ENCODE results near the gene NDFIP2. TPM values are rescaled to one million over a fixed set of nuclear protein-coding genes. Genes with fewer than 3 reads are reported as not detected.

NDFIP2 gene
- total RNA-seq, 4 donors from 2014 or later: 72.2 to 103 (median 86.2) TPM

DNA sequence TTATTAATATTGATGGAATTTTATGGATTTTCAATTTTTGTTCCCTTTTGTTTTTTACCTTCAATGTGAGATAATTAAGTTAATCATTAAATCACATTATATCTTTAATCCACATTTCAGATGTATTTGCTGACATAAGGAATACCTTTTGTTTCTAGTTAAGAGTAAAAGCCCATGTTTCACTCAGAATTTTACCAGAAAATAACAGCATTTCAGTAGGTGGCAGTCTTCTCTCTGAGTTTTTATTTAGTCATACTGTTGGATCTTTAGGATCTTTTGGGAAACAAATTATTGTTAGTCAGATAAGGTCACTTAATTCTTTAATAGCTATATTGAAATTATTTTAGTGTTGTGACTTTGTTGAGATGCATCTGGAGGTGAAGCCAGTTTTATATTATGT is 67.9 kb downstream of the NDFIP2 start:
- Histone ChIP-seq H3K4me3 (no peak overlapping the region), H3K36me3 (no peaks in the 10 kb centered on the region), H3K27me3 (no peaks in the 10 kb centered on the region), H3K27ac (no peak overlapping the region), H3K4me1 (no peaks in the 10 kb centered on the region), H3K9me3 (no peaks in the 10 kb centered on the region)
- DNase-seq (ENCODE audit: low spot score in 2 of 2): no peak
- TF ChIP-seq POLR2A (IDR thresholded peaks at IDR 0.05) (no peak), POLR2AphosphoS5 (IDR thresholded peaks at IDR 0.05) (no peak), CTCF (IDR thresholded peaks at IDR 0.05) (no peak), EP300 (IDR thresholded peaks at IDR 0.05) (no peak)

- WGBS: 78% methylated on average over 2 of the region's 2 CpGs
- no peaks in the 10 kb centered on the region for H3K4me1 ChIP-seq
- no peak for TF ChIP-seq POLR2AphosphoS5 (IDR thresholded peaks at IDR 0.05)
- TF ChIP-seq POLR2A (IDR thresholded peaks at IDR 0.05): no peak
- TF ChIP-seq CTCF (IDR thresholded peaks at IDR 0.05): no peak
- TF ChIP-seq EP300 (IDR thresholded peaks at IDR 0.05): no peak
- no peaks in the 10 kb centered on the region for H3K9me3 ChIP-seq
- DNase-seq (ENCODE audit: low spot score in 2 of 2): no peak
- H3K27ac ChIP-seq: no peak overlapping the region
- no peaks in the 10 kb centered on the region for H3K27me3 ChIP-seq
- H3K4me3 ChIP-seq: no peak overlapping the region
- H3K36me3 ChIP-seq: no peaks in the 10 kb centered on the region
These were observed 68.6 kb downstream of the NDFIP2 start for GRCh38 chr13:79549355-79550106.

DNA sequence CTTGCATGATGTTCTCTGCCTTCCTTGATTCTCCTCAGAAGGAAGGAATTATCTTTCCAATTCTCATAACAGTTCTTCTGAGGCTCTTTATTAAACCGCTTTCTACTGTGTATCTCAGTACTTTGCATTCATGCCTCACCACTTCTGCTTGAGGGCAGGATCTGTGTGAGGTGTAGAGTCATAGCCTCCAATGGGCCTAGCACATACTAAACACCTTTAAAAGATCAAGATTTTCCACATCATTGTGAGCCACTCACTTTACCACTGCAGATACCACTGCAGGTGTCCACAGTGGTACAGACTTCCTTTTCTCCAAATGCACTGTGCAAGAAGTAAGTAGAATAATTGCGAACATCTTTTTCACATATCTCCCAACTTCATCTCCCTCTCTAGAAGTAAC is 76.7 kb downstream of the NDFIP2 start:
- Histone ChIP-seq H3K4me3 (no peak overlapping the region), H3K9me3 (no peaks in the 10 kb centered on the region), H3K27ac (no peak overlapping the region), H3K27me3 (no peaks in the 10 kb centered on the region), H3K4me1 (no peaks in the 10 kb centered on the region), H3K36me3 (peaks cover 3% of the 10 kb centered on the region)
- DNase-seq (ENCODE audit: low spot score in 2 of 2): no peak
- TF ChIP-seq POLR2A (IDR thresholded peaks at IDR 0.05) (no peak), POLR2AphosphoS5 (IDR thresholded peaks at IDR 0.05) (no peak), CTCF (IDR thresholded peaks at IDR 0.05) (no peak), EP300 (IDR thresholded peaks at IDR 0.05) (no peak)
- WGBS: 94% methylated on average over 2 of the region's 2 CpGs

- H3K9me3 ChIP-seq: peaks cover 7% of the 10 kb centered on the region
- no peaks in the 10 kb centered on the region for H3K27me3 ChIP-seq
- H3K36me3 ChIP-seq: peaks cover 3% of the 10 kb centered on the region
- TF ChIP-seq POLR2A (IDR thresholded peaks at IDR 0.05): no peak
- no peak for TF ChIP-seq EP300 (IDR thresholded peaks at IDR 0.05)
- TF ChIP-seq POLR2AphosphoS5 (IDR thresholded peaks at IDR 0.05): no peak
- TF ChIP-seq CTCF (IDR thresholded peaks at IDR 0.05): no peak
- WGBS: 38% methylated on average over 2 of the region's 2 CpGs
- no peak for DNase-seq (ENCODE audit: low spot score in 2 of 2)
- no peak overlapping the region for H3K4me3 ChIP-seq
- H3K4me1 ChIP-seq: no peaks in the 10 kb centered on the region
- H3K27ac ChIP-seq: no peak overlapping the region
These were observed 80.0 kb downstream of the NDFIP2 start for GRCh38 chr13:79560954-79561353.

DNA sequence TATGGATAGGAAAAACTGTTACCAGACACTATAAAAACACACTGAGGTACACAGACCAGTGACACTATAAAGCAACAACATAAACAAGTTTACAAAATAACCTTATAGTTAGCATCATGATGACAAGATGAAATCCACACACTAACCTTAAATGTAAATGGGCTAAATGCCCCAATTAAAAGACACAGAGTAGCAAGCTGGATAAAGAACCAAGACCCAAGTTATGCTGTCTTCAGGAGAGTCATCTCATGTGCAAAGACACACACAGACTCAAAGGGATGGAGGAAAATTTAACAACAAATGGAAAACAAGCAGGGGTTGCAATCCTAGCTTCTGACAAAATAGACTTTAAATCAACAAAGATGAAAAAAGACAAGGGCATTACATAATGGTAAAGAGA is 81.6 kb downstream of the NDFIP2 start:
- DNase-seq (ENCODE audit: low spot score in 2 of 2): no peak
- no peak overlapping the region for H3K27ac ChIP-seq
- TF ChIP-seq EP300 (IDR thresholded peaks at IDR 0.05): no peak
- no peak for TF ChIP-seq CTCF (IDR thresholded peaks at IDR 0.05)
- TF ChIP-seq POLR2AphosphoS5 (IDR thresholded peaks at IDR 0.05): no peak
- no peak for TF ChIP-seq POLR2A (IDR thresholded peaks at IDR 0.05)
- peaks cover 3% of the 10 kb centered on the region for H3K36me3 ChIP-seq
- H3K4me1 ChIP-seq: no peaks in the 10 kb centered on the region
- H3K4me3 ChIP-seq: no peak overlapping the region
- H3K27me3 ChIP-seq: no peaks in the 10 kb centered on the region
- H3K9me3 ChIP-seq: peaks cover 7% of the 10 kb centered on the region
